Stimulated activated CD8-positive, alpha-beta memory T cell treated with anti-CD3 and anti-CD28 coated beads, Interleukin-4, amount 100 ng/mL, for 1 hour (primary cell): ENCODE data around the gene HELT.
"Not testable (repeated sequence)": the region's sequence is repeated elsewhere in the genome, so short reads cannot be mapped to it uniquely, and the experiment has no call there.

Experiments used
- DNase-seq, 2 donors: peaks; one replicate each; pipeline ENCODE4 v3.0.0-alpha.2; 2020; ENCODE audit warnings: low read depth in 2 of 2, low spot score in 1 of 2

Gene HELT

GRCh38 chr4:185035284-185035683, 17.0 kb downstream of the HELT start:
- DNase-seq, result no peak

- DNase-seq, result no peak
Measured at GRCh38 chr4:185036019-185036418, 17.7 kb downstream of the HELT start.

GRCh38 chr4:185036842-185037241, 18.6 kb downstream of the HELT start:
- no peak for DNase-seq

GRCh38 chr4:185039508-185040273, 21.4 kb downstream of the HELT start:
- peak in 1 of 2 donors; percentile 5 for DNase-seq

- DNase-seq, result no peak
Measured at GRCh38 chr4:185040523-185040922, 22.2 kb downstream of the HELT start.

- not testable (repeated sequence) for DNase-seq
Measured at GRCh38 chr4:185050286-185050685, 32.0 kb downstream of the HELT start.

GRCh38 chr4:185051283-185051682, 33.0 kb downstream of the HELT start:
- DNase-seq, result not testable (repeated sequence)

GRCh38 chr4:185053746-185054145, 35.5 kb downstream of the HELT start:
- no peak for DNase-seq

- DNase-seq, result no peak
Measured at GRCh38 chr4:185054272-185054671, 36.0 kb downstream of the HELT start.

GRCh38 chr4:185054886-185055285, 36.6 kb downstream of the HELT start:
- no peak for DNase-seq

- no peak for DNase-seq
Measured at GRCh38 chr4:185061610-185062009, 43.3 kb downstream of the HELT start.

GRCh38 chr4:185062606-185063005, 44.3 kb downstream of the HELT start:
- no peak for DNase-seq

GRCh38 chr4:185066179-185066578, 47.9 kb downstream of the HELT start:
- DNase-seq, result no peak

- no peak for DNase-seq
Measured at GRCh38 chr4:185068837-185069236, 50.5 kb downstream of the HELT start.
